Mucosa of gallbladder (tissue), 1 donor: ENCODE results near the gene NAP1L4. TPM values are rescaled to one million over a fixed set of nuclear protein-coding genes. Genes with fewer than 3 reads are reported as not detected.
A peak's percentile ranks its signal among the peaks of the same experiment; 100 is the strongest.

Source experiments
- DNase-seq: peaks from one replicate; pipeline ENCODE4 v3.0.0-alpha.2; 2020; ENCODE audit warnings: low spot score
- total RNA-seq: library from RNA; stranded (reverse); gene quantifications from one replicate; pipeline ENCODE4 v1.2.1, GENCODE V29; 2021
- donor health status: DM: no; HTN: no; CAD: no.

Gene NAP1L4, protein sequence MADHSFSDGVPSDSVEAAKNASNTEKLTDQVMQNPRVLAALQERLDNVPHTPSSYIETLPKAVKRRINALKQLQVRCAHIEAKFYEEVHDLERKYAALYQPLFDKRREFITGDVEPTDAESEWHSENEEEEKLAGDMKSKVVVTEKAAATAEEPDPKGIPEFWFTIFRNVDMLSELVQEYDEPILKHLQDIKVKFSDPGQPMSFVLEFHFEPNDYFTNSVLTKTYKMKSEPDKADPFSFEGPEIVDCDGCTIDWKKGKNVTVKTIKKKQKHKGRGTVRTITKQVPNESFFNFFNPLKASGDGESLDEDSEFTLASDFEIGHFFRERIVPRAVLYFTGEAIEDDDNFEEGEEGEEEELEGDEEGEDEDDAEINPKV
- 135 TPM for total RNA-seq

DNA sequence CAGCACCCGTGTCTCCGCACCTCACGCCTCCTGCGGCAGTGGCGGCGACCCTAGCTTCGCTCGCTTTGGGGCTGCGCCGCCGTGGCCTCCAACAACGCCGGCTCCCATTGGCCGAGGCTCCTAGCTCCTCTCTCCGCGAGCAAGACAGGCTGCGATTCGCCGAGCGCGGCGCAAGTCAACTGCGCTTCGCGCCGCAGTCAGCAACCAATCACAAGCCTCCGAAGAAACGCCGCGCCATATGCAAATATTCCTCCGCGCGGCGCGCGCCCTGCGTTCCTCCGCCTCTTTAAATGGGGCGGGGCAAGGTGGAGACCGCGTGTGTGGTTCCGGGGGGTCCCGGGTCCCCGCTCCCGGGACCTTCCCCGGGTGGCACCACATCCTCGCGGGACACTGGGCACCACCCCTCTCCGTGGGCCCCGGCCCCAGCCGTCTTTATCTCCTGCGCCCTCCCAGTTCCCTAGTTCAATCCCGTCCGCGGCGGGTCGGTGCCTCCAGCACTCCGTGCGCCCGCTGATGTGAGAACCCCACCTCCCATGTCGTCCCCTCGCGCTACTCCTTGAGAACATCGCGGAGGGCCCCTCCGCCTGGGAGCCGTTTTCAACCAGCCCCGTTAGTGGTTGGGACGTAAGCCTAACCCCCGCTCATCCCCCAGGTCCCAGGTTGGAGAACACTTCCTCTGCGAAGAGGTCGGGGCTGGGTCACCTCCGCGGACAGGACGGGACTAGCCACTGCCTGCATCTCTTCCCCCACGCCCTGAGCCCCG is at the start of gene NAP1L4:
Gene NAP1L4, minus strand, starts transcription at position 96 of the 763 bp plus-strand sequence. CDS start 13,109 bp downstream, outside the sequence.
- DNase-seq = peak; percentile 98

DNA sequence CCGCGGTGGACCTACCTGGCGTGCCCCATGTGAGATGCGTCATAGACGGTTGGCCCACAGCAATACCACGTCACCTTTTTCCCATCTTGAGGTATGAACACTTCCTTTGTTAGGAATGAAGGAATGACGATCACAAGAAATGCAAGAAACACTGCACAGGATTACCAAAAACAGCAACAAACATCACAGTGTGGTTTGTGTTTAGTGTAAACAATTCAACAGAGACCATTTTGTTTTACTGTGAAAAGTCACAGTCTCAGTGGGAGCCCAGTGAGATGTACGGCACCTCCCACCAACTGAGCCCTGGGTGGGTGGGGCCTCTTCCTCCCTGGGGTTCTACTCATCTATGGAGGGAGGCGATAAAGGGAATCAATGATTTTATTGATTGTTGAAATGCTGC is 48.8 kb upstream of the NAP1L4 start:
- no peak for DNase-seq

DNA sequence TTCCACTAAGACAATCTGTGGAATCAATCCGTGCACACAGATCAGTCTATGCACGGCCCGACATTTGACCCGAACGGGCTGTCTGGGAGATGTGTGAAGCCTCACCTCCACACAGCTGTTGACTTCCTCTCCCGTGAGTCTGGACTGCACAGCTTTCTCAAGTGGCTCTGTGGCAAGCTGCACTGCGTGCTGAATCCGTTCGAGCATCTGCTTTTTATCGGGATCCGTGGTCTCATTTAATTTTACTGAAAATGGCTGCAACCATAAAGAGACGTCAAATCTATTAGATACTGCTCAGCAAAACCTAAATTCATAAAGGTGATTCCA is 45.8 kb upstream of the NAP1L4 start:
- no peak for DNase-seq

DNA sequence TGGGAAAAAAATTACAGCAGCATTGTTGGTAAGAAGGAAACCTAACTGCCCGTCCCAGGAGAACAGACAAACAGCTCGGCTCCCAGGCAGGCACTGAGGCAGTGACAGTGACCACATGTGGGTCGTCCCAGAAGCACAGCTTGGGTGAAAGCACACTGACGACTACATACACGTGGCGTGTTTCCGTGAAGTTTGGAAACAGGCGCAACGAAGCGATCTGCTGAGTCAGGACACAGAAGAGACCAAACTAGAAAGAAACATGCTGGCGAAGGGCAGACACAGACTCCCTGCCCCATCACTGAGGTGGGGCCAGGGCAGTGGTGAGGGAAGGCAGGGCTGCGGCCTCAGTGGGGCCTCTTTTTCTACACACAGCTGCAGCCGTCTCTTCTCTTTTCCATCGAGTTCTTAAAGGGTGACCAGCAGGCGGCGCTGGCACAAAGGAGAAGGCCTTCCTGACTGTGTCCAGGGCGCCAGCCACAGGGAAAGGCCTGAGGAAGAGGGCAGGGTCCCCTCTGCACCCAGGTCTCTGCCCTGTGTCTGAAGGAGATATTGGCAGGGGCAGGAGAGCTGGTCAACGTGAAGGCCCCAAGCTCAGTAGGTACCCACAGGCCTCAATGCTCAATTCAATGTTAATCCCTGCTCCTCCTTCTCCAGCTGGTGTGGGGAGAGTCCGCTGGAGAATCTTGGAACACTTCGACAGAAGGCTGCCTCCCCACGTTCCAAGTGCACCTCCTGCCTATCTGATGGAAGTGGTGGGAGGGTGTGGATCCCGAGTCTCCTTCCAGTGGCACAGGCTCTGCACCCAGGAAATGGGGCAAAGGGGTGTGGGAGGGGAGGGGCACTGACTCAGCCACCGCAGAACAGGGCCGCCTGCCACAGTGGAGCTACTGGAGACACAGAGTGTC is 45.2 kb upstream of the NAP1L4 start:
- peak; percentile 78 for DNase-seq

DNA sequence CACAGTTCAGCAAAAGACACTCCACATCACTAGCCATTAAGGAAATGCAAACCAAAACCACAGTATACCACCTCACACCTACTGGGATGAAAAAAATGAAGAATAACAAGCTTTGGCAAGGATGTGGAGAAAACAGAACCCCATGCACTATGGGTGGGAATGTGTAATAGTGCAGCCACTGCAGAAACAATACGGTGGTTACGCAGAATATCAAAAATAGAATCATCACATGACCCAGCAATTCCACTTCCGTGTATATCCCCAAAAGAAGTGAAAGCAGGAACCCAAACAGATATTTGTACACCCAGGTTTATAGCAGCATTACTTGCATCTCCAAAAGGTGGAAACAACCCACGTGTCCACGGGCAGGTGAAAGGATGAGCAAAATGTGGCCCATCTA is 44.3 kb upstream of the NAP1L4 start:
- DNase-seq = no peak

DNA sequence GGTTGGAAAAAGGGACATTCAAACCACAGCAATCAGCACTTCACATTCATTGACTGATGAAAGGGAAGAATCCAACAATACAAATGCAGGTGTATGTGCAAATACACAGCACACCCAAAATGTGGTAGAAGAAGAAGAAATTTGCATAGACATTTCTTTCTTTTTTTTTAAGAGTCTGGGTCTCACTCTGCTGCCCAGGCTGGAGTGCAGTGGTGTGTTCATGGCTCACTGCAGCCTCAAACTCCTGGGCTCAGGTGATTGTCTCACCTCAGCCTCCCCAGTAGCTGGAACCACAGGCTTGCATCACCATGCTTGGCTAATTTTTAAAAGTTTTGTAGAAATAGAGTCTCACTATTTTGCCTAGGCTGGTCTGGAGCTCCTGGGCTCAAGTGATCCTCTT is 43.2 kb upstream of the NAP1L4 start:
- no peak for DNase-seq

DNA sequence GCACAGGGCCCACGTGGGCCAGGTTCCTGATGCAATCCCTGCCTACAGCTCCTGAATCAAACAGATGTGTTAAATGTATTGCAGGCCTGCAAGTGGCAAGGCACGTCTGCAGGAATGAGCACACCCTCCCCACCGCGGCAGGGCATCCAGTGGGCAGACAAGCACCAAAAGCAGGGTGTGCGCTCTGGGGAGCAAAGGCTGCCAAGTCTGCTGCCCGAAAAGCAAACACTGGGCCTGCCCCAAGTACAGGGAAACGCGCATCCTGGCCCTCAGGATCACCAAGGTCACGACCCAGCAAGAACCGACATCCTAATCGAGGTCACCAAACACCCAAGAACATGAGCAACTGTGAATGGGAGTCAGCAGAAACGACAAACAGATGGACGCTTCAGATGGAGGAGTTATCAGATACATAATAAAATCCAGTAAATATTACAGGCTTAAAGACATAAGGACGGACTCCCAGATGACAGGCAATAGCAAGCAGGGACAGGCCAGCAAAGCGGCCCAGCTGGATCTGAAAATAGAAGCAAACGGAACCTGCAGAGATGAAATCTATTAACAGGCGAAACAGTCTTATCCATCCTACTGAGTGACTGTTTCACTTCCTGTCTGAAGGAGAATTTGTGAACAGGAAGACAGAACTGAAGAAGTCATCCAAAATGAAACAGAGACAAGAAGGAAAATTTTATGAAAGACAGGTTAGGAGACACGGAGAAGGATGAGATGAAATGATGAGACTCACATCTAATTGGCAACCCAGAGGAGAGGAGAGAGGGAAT is 38.4 kb upstream of the NAP1L4 start:
- no peak for DNase-seq

DNA sequence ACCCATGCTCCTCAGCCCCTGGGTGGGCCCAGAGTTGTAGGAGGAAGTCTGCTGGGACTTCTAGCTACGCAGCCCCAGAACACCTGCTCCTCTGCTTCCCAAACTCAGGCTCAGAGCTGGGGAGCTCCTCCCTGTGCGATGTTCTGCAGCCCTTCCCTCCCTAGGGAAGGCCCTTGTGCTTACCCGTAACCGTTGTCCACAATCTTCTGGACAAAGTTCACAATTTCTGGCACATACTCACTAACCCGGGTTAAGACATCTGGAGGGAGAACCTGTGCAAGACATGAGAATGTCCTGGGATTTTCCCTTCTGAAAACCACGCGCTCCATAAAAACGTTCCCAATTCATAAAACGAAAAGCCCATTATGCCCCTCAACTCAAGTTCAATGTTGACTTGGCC is 36.7 kb upstream of the NAP1L4 start:
- no peak for DNase-seq

DNA sequence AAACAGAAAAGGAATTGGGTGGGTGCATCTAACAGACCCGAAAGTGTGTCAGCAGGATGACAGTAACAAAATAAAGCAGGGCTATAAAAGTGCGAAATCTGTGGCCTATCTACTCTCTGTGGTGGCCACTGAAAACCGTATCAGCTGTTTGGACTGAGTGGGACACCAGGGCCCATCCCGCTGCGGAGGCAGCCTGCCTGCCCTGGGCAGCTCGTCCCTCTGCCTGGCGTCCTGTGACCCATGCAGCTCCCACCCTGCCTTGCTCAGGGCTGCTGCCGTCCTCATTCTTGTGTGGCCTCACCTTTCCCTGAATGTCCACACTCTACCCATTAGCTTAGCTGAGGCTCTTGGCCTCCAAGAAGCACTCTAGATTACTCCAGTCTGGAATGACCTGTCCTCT is 34.7 kb upstream of the NAP1L4 start:
- DNase-seq = no peak

DNA sequence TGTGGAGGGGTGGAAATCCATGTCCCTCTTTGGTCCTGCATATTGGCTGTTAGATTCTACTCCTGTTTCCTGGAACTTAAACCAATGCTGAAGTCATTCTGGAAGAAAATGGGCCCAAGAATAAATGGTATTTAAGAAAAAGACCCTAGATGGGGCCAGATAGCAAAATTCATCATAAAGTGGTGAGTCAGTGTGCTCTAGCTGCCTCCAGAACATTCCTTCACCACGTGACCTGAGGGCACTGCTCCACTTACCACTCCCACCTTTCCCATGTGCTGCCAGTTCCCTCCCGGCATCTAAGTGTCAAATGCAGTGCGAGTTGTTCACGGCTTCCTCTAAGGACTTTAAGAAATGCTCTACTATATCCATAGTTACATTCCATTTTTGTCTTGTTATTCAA is 30.9 kb upstream of the NAP1L4 start:
- DNase-seq = no peak

DNA sequence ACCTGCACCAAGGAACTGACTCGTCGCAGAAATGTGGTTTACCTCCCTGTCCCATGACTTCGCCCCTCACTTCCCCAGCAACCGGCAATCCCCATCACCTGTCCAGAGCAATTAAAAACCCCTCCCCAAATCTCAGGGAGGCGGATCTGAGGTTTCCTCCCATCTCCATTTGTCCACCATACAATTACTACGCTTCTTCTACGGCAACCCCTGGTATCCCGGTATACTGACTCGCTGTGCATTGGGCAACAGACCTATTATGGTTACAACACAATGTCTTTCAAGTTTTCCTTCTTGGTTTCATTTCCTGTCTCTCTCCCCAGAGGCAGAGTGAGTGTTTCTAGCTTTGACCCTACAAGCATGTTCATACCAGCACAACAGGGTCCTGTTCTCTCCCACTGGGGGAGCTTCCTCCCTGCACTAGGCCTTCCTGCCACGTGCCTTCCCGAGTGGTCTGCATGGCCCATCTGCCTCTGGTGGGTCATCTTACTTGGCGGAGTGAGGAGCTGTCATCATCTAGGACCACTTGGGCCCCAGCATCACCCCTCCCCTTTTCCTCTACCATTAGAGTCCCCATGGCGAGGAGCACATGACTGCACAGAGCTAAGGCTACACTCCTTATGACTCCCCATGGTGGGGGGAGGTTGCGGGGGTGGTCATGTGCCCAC is 30.3 kb upstream of the NAP1L4 start:
- DNase-seq = no peak

DNA sequence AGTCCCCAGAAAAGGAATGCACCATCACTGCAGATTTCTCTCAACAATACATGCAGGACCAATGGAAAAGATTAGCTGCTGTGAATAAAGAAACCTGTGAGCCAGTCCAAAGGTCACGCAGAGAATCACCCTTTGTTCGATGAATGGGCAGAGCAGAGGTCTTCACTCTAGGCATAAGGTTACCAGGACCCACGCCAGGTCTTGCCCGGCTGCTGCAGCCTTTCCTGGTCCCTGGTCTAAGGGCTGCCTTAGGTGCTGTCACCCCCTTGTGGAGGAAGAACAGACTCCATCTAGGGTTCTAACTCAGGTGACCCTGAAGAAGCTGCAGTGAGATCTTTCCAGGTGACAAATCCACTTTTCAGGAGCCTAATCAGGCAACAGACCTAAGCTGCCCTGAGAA is 29.0 kb upstream of the NAP1L4 start:
- DNase-seq = peak; percentile 58

DNA sequence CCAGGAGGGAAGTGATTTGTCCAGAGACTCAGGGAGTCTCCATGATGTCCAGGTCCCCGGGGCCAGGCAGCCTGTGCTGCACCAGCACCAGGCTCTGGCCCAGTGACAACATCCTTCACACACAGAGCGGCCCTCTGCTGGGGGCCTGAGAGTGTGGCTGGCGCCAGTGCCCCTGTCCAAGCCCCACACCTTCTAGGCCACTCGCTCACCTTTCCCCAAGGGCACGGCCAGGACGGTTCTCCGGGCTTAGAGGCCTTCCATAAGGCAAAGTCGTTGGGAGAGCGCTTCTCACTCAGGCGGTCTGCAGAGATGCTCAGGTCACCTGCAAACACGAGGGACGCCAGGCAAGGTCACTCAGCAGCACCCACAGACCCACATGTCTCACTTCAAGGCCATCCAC is 27.9 kb upstream of the NAP1L4 start:
- no peak for DNase-seq

DNA sequence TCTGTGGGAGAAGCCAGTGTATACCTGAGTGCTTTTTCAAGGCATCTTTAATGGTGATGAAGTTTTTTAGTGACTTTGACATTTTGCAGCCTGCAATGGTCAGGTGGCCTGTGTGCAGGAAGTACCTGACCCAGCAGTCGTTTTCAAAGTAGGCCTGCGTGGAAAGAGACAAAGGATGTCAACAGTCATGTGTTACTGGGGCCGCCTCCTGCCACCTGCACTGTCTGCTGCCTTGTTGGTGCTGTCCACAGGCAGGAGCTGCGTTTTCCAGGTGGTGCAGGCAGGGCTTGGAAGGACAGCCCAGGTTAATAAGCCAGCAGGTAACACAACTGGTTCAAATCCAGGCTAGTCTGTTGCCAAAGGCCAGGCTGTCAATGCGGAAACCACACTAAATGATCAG is 26.5 kb upstream of the NAP1L4 start:
- no peak for DNase-seq

DNA sequence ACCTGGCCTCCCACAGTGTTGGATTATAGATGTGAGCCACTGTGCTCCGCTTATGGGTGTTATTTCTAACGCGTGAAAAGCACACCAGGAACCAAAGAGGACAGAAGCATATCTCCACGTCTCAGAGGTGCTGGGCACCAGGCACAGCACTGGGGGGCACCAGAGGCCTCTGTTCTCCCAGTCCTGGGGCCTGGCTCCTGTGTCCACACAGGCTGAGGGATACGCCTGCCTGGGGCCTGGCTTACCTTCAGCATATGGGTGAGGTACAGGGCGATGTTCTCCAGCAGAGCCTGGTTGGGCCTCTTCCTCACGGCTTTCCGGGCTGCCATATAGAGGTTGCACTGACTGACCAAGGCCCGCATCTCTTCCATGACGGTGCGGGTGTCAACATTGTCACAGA is 24.7 kb upstream of the NAP1L4 start:
- no peak for DNase-seq

DNA sequence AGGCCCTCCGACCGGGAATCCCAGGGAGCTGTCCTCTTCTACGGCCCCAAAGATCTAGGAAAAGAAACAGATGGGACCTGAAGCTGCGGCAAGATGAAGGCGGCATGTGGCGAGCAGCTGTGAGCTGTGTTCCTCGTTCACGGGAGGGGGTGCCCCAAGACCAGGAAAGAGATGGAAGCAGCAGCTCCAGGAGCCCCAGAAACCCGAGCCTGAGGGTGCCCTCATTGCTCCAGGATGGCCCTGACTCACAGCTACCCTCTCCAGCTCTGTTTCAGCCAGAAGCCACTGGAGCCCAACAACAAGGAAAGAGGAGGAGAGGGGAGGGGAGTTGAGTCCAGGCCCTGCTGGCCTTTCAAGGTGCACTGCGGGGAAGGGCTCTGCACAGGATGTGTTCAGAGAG is 23.7 kb upstream of the NAP1L4 start:
- no peak for DNase-seq

DNA sequence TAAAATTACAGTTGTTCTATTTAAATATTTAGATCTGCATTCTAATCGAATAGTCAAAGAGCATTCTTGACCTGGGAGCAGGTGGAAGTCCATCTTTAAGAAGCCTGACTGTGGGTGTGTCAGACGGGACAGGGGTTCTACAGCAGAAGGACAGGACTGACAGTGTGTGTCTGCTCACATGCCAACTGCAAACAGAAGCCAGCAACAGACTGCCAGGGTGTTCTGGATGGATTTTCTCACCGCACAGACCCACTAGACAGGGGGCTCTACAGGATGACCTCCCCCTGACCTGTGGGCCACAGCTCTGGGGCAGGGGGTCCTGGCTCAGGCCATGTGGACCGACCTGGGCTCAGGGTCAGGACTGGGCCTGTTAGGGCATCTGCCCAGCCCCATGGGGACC is 22.8 kb upstream of the NAP1L4 start:
- no peak for DNase-seq

DNA sequence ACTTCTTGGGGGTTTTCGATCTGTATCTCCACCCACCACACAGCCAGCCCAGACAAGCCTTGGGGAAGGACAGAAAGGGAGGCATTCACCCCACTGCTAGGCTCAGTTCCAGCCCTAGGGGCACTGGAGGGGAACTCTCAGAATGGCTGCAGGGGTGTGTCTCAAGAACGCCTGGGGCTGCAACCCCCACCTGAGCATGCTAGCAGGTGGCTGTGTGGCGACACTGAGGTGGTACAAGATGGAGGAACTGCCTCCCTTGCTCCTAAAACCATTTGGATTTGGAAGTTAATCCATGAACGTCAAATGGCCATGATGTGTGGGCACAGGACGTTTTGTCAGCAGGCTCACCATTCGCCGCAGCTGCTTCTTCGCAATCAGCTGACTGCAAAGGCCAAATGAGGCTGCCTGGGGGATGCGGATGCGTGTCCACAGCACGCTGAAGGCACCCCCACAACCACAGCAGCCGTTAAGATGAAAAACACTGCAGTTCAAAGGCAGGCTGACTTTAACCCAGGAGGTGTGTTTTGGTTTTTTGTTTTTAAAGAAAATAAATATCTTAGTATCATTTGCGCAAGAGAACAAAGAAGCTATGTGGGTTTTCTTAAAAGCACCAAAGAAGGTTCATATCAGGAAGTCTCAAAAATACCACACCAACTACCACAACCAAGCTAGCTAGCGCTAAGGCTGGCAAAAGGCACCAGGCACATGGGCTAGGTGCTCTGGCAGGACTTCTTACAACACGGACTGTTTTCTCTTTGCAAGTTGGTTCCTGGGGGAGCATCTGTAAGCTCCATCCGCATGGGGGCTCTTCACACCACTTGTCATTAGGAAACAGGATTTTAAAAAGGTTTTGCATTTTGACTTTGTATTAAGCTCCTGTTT is 22.2 kb upstream of the NAP1L4 start:
- no peak for DNase-seq

DNA sequence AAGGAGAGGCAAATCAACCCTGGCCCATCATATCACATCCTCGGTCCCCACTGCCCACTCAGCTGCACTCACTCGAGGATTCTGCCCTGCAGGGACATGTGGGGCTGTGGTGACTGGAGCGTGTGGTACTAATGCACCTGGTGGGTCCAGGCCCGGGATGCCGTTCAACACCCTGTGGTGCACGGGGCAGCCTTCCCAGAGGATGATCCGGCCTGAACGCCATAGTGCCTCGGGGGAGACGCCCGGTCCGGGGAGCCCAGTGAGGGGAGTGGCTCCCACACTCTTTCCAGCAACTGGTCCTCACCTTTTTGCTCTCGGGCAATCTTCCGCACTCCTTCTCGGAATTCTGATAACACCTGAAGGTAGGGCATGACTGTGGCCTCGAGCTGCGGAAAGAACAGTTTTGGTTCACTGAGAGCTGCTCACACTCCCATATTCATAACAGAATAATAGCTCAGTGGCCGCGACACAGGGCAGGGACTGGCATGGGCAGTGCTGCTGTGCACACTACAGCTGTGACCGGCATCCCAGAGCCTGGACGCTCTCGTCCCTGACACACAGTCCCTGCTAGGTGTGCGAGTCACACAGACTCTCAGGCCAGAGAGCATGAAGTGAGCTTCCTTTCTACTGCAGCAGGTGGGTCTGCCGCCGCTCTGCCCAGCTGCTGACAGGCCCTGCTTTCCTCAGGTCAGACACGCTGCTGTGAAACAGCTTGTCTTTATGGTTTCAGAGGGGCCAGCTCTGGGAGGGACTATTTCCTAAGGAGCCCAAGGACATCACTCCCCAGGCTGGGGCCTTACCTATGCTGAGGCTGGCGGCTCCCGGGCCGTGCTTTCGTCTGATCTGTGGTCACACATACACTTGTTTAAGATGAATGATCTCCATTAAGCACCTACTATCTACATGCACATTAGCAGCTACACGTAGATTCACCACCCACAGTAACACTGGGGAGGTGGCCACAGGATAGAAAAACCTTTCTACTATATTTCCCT is 20.1 kb upstream of the NAP1L4 start:
- no peak for DNase-seq
